Neural cell (in vitro differentiated cells): ENCODE results near the gene AK2. TPM values are rescaled to one million over a fixed set of nuclear protein-coding genes. Genes with fewer than 3 reads are reported as not detected.

Experiments
- H2AFZ ChIP-seq: fragments of 200-600, 300-800 bp; sonication (generic), shearing (Covaris generic); 2 replicates; pipeline ENCODE4 v1.6.0; 2014; ENCODE audit warnings: low read depth, mild to moderate bottlenecking, antibody characterized with exemption, low read length, moderate library complexity
- H3F3A ChIP-seq: fragments of 200-600 bp; shearing (Covaris generic); 2 replicates; pipeline ENCODE4 v1.6.1; 2016; ENCODE audit warnings: mild to moderate bottlenecking, moderate library complexity, mixed read lengths, antibody characterized with exemption, low read length; ENCODE audit not compliant: insufficient read depth, poor library complexity, severe bottlenecking
- H3K27ac ChIP-seq: fragments of 200-600, 300-800 bp; sonication (generic), shearing (Covaris generic); 2 replicates; pipeline ENCODE4 v1.5.1; 2014; ENCODE audit warnings: mild to moderate bottlenecking, low read length, moderate library complexity
- H3K27me3 ChIP-seq: fragments of 300-800, 200-600 bp; sonication (generic), shearing (Covaris generic); 2 replicates; pipeline ENCODE4 v1.6.0; 2014; ENCODE audit warnings: mild to moderate bottlenecking, low read depth, low read length, moderate library complexity; ENCODE audit not compliant: insufficient read depth
- H3K36me3 ChIP-seq: fragments of 300-800, 200-600 bp; sonication (generic), shearing (Covaris generic); 2 replicates; pipeline ENCODE4 v1.5.1; 2014; ENCODE audit warnings: mild to moderate bottlenecking, antibody characterized with exemption, low read length, moderate library complexity; ENCODE audit not compliant: insufficient read depth
- H3K4me2 ChIP-seq: fragments of 300-800, 200-600 bp; sonication (generic), shearing (Covaris generic); 2 replicates; pipeline ENCODE4 v1.6.0; 2014; ENCODE audit warnings: mild to moderate bottlenecking, low read length
- H3K4me3 ChIP-seq: fragments of 300-800, 200-600 bp; sonication (generic), shearing (Covaris generic); 2 replicates; pipeline ENCODE4 v1.5.1; 2014; ENCODE audit warnings: mild to moderate bottlenecking, low read length, moderate library complexity
- H3K79me2 ChIP-seq: fragments of 200-600 bp; shearing (Covaris generic); replicated peaks from 2 replicates; pipeline ENCODE4 v1.6.0; 2014; ENCODE audit warnings: mild to moderate bottlenecking, low read length, moderate library complexity; ENCODE audit not compliant: insufficient read depth
- H3K9ac ChIP-seq: fragments of 300-800, 200-600 bp; sonication (generic), shearing (Covaris generic); 2 replicates; pipeline ENCODE4 v1.6.1; 2016; ENCODE audit warnings: mild to moderate bottlenecking, low read length, mixed read lengths
- H3K9me2 ChIP-seq: fragments of 200-600 bp; shearing (Covaris generic); 2 replicates; pipeline ENCODE4 v1.6.1; 2016; ENCODE audit warnings: mild to moderate bottlenecking, low read length, mixed read lengths; ENCODE audit not compliant: insufficient read depth
- H3K9me3 ChIP-seq: fragments of 200-600, 300-800 bp; sonication (generic), shearing (Covaris generic); 2 replicates; pipeline ENCODE4 v1.6.1; 2016; ENCODE audit warnings: mild to moderate bottlenecking, mixed run types, low read length, moderate library complexity, mixed read lengths
- H4K20me1 ChIP-seq: fragments of 200-600 bp; shearing (Covaris generic); 2 replicates; pipeline ENCODE4 v1.6.1; 2016; ENCODE audit warnings: mild to moderate bottlenecking, mixed run types; ENCODE audit not compliant: insufficient read depth
- CTCF ChIP-seq: fragments of 450-650 bp; IDR thresholded peaks from 2 replicates; pipeline ENCODE4 v1.5.1; 2014; ENCODE audit warnings: antibody characterized with exemption, mild to moderate bottlenecking, moderate library complexity; ENCODE audit not compliant: poor library complexity, severe bottlenecking
- EP300 ChIP-seq: fragments of 450-650 bp; conservative IDR thresholded peaks from 2 replicates; pipeline ENCODE4 v1.6.1; 2014; ENCODE audit warnings: antibody characterized with exemption, mild to moderate bottlenecking, moderate library complexity; ENCODE audit not compliant: poor library complexity, severe bottlenecking
- EZH2 ChIP-seq: fragments of 200-600, 300-800 bp; shearing (Covaris generic), sonication (generic); IDR thresholded peaks from 2 replicates; pipeline ENCODE4 v1.6.1; 2014; ENCODE audit warnings: antibody characterized with exemption, low read length, borderline replicate concordance, mild to moderate bottlenecking; ENCODE audit not compliant: insufficient read depth, poor library complexity, severe bottlenecking
- MXI1 ChIP-seq: fragments of 450-650 bp; conservative IDR thresholded peaks from 2 replicates; pipeline ENCODE4 v1.6.1; 2014; ENCODE audit warnings: antibody characterized with exemption, mild to moderate bottlenecking; ENCODE audit not compliant: poor library complexity, severe bottlenecking
- POLR2AphosphoS5 ChIP-seq: IDR thresholded peaks from 2 replicates; pipeline ENCODE4 v1.6.1; 2012
- RAD21 ChIP-seq: fragments of 450-650 bp; conservative IDR thresholded peaks from 2 replicates; pipeline ENCODE4 v1.6.1; 2014; ENCODE audit warnings: antibody characterized with exemption, mild to moderate bottlenecking, moderate library complexity
- REST ChIP-seq: IDR thresholded peaks from 2 replicates; pipeline ENCODE4 v1.6.1; 2012; ENCODE audit warnings: borderline replicate concordance
- SMC3 ChIP-seq: fragments of 450-650 bp; conservative IDR thresholded peaks from 2 replicates; pipeline ENCODE4 v1.6.1; 2014; ENCODE audit warnings: antibody characterized with exemption, mild to moderate bottlenecking, moderate library complexity; ENCODE audit not compliant: poor library complexity
- TAF1 ChIP-seq: IDR thresholded peaks from 2 replicates; pipeline ENCODE4 v1.6.1; 2012; ENCODE audit warnings: low read depth
- polyA plus RNA-seq: library from polyadenylated mRNA; depleted of rRNA; stranded (reverse); fragments of >200 nt; gene quantifications from 2 replicates; pipeline ENCODE4 v1.2.3, GENCODE V29; 2014

Gene AK2
- polyA plus RNA-seq, 1 donor from 2014 or later, result 107 TPM

- Histone ChIP-seq H3K9me2 (no peaks in the 10 kb centered on the region), H3F3A (no peaks in the 10 kb centered on the region), H3K27me3 (no peaks in the 10 kb centered on the region), H3K79me2 (no peaks in the 10 kb centered on the region), H3K9ac (no peak overlapping the region), H4K20me1 (no peaks in the 10 kb centered on the region), H3K4me2 (no peak overlapping the region), H3K9me3 (no peaks in the 10 kb centered on the region), H3K27ac (no peak overlapping the region), H2AFZ (no peak overlapping the region), H3K36me3 (no peaks in the 10 kb centered on the region), H3K4me3 (no peak overlapping the region)
- TF ChIP-seq MXI1 (no peak), EP300 (no peak), SMC3 (no peak), EZH2 (no peak), POLR2AphosphoS5 (no peak), CTCF (no peak), TAF1 (no peak), REST (no peak), RAD21 (no peak)
These were observed 37.7 kb downstream of the AK2 start for GRCh38 chr1:32998997-32999396.

- Histone ChIP-seq H3K27me3 (no peaks in the 10 kb centered on the region), H3K4me2 (no peak overlapping the region), H3F3A (no peaks in the 10 kb centered on the region), H2AFZ (no peak overlapping the region), H3K36me3 (no peaks in the 10 kb centered on the region), H3K9me3 (no peaks in the 10 kb centered on the region), H4K20me1 (no peaks in the 10 kb centered on the region), H3K4me3 (no peak overlapping the region), H3K79me2 (no peaks in the 10 kb centered on the region), H3K9me2 (no peaks in the 10 kb centered on the region), H3K9ac (no peak overlapping the region), H3K27ac (no peak overlapping the region)
- no peak for TF ChIP-seq MXI1
- no peak for TF ChIP-seq SMC3
- no peak for TF ChIP-seq TAF1
These were observed 38.6 kb downstream of the AK2 start for GRCh38 chr1:32998064-32998463.
